ENCODE results near the gene PRSS8.
A peak's percentile ranks its signal among the peaks of the same experiment; 100 is the strongest.

DNA sequence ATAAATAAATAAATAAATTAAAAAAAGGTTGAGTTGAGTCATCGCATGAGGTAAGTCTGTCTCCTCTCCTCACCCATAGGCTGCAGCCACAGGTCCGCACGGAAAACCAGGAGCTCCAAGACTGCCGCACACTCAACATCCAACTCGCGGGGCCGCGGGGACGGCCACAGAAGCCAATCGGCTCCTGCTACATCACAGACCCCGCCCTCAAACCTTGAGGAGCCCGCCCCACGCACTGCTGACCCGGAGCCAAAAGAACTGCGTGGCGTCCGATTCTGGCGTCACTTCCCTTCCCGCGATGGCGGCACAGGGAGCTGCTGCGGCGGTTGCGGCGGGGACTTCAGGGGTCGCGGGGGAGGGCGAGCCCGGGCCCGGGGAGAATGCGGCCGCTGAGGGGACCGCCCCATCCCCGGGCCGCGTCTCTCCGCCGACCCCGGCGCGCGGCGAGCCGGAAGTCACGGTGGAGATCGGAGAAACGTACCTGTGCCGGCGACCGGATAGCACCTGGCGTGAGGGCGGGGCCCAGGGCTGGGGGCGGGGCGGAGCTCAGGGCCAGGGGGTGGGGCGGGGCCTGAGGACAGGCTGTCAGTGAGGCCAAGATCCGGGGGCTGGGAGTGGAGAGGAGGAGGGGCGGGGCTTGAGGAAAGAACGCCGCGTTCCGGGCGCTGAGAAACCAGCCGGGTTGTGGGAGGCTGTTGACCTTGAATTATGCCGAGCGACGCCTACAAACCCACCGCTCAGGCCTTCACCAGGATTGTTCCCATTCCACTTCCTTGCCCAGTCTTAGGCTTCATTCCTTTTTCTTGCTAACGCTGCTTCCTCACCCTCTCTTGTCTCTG, 17.9 kb downstream of the PRSS8 start, which contains the start of gene KAT8:
- peak; percentile 41; the same call in 1 of the 2 replicates for TF ChIP-seq PKNOX1 (IDR thresholded peaks at IDR 0.05)
- TF ChIP-seq SP1 (IDR thresholded peaks at IDR 0.05): no peak
- TF ChIP-seq BHLHE40 (IDR thresholded peaks at IDR 0.05; ENCODE audit: borderline replicate concordance): no peak
- TF ChIP-seq LEF1 (IDR thresholded peaks at IDR 0.05; ENCODE audit: borderline replicate concordance): no peak
- TF ChIP-seq HDGF (IDR thresholded peaks at IDR 0.05; ENCODE audit: borderline replicate concordance): no peak
- TF ChIP-seq SUZ12 (IDR thresholded peaks at IDR 0.05): no peak
- TF ChIP-seq FOXA1 (IDR thresholded peaks at IDR 0.05): no peak
- TF ChIP-seq FOXM1 (IDR thresholded peaks at IDR 0.05; ENCODE audit: borderline replicate concordance): no peak
- no peak for TF ChIP-seq ARNT (IDR thresholded peaks at IDR 0.05)
- no peak for TF ChIP-seq ZNF384 (IDR thresholded peaks at IDR 0.05)
- TF ChIP-seq ELF4 (IDR thresholded peaks at IDR 0.05): no peak
- no peak for TF ChIP-seq FOXK2 (IDR thresholded peaks at IDR 0.05)
- no peak for TF ChIP-seq CTBP1 (IDR thresholded peaks at IDR 0.05; ENCODE audit: borderline replicate concordance)
